VCaP (cell line): ENCODE measurements around the gene COL24A1.

ENCODE experiments used
- H3K27ac ChIP-seq: fragments of 450-650 bp; 2 replicates; pipeline ENCODE4 v1.5.1; 2017
- TF ChIP-seq, protein P1 (sequence below): fragments of 450-650 bp; conservative IDR thresholded peaks from 2 replicates; pipeline ENCODE4 v1.5.1; 2017; ENCODE audit warnings: mild to moderate bottlenecking, moderate library complexity

COL24A1 gene

DNA sequence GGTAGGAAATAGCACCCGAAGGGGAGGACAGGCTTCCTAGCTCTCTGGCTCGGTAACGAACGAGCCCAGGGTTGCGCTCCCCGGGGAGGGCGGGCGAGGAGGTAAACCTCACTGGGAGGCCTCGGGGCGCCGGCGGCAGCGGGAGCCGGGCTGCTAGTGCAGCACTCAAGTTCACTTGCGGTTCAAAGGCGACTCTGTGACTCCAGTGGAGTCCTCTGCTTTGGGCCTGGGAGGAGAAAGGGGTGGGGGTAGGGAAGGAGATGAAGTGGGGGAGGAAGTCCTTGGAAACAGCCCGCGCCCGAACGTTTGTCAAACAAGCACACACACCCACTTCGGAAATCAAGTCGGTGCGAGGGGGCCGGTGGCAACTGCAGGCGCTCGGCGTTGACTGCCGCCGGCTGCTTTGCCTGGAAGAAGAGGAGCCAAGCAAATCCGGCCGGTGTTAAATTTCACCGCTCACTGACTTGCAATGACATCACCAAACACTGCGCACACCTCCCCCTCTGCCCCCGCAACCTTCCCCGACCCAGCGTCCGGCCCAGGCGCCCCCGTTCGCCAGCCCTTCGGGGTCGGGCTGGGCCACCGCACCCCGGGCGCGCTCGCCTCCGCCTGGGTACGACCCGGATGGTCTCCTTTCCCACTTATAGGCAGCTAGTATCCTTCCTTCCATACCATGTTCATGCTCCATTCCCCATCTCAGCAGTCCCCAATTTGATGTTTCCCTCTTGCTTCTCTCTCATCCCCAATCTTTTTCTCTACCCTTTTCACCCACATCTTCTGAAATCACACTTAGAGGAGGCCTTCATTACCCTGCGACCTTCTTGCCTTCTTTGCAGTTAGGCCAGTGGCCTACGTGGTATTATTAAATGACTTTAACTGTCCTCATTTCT, at the start of gene COL24A1:
COL24A1 (minus strand) TSS at position 207 of the 890 bp plus-strand sequence. CDS start 376 bp downstream, outside the sequence.
- H3K27ac ChIP-seq: no peak within 1 kb of the TSS
- TF ChIP-seq, protein P1, sequence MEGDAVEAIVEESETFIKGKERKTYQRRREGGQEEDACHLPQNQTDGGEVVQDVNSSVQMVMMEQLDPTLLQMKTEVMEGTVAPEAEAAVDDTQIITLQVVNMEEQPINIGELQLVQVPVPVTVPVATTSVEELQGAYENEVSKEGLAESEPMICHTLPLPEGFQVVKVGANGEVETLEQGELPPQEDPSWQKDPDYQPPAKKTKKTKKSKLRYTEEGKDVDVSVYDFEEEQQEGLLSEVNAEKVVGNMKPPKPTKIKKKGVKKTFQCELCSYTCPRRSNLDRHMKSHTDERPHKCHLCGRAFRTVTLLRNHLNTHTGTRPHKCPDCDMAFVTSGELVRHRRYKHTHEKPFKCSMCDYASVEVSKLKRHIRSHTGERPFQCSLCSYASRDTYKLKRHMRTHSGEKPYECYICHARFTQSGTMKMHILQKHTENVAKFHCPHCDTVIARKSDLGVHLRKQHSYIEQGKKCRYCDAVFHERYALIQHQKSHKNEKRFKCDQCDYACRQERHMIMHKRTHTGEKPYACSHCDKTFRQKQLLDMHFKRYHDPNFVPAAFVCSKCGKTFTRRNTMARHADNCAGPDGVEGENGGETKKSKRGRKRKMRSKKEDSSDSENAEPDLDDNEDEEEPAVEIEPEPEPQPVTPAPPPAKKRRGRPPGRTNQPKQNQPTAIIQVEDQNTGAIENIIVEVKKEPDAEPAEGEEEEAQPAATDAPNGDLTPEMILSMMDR: no peak

DNA sequence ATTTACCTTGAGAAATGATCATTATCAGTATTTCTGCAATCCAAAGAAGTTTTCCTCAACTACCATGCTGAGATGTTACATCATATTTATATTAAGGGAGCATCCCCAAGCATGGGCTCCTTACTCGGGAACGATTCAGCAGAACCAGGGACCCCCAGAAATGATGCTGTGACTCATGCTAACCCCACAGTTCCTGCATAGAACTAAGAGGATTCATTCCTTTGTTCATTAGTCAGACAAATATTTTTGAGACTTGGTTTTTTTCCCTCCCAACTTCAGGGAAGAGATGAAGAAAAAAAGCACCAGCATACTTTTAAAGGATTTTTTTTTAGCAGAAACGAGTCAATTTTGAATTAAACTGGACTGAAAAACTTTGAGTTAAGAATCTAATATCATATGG, 49.2 kb upstream of the COL24A1 start:
- H3K27ac ChIP-seq: no peak overlapping the region
- TF ChIP-seq, protein P1: no peak

DNA sequence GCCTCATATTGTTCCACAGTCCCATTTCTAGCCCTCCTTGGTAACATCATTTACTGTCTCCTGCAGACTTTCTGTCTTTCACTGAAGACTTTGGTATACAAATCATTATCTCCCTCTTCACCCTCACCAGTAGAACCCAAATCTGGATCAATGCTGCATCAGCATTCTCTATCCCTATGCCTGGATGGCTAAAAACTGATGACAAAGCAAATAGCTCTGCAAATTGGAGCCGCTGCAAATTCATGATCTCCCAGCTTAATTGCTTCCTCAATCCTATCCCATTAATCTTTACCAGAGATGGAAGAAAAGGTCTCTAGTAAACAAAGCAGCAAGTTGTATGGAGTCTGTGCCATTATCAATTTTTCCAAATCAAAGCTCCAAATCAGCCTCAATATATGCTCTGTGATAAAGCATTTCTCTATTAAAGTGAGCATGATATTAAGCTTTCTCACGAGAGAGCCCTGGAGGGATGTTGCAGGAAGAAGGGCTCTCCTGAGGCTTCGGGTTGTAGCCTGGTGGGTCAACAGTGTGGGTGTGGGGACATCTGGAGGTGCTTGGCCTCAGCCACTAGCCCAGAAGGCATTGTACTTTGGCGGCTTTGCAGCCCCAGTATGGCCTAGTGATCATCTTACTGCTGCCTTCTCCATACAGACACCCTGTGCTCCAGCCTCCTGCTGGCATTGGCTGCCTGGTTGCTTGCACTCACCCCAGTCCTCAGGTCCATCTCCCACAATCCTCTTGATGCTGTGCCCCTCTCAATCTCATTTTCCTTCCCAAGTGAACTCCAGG, 46.2 kb upstream of the COL24A1 start:
- H3K27ac ChIP-seq: no peak overlapping the region
- TF ChIP-seq, protein P1: no peak

DNA sequence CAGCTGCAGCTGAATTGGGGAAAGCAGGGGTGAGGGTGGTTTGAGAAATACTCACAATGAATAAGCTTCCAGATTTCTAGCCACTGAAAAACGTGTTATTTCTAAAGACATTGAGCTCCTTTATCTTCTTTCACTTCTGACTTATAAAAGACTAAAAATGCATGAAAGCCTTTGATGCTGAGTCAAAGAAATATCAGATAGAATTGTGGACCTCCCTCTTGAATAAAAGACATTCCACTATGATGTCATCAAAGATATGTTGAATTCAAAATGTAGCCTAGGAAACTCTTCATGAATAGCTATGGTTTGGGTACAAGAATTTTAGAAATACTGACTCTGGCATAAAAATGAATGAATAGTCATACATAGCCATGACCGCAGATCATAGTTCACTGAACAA, 44.7 kb upstream of the COL24A1 start:
- no peak overlapping the region for H3K27ac ChIP-seq
- TF ChIP-seq, protein P1: no peak

DNA sequence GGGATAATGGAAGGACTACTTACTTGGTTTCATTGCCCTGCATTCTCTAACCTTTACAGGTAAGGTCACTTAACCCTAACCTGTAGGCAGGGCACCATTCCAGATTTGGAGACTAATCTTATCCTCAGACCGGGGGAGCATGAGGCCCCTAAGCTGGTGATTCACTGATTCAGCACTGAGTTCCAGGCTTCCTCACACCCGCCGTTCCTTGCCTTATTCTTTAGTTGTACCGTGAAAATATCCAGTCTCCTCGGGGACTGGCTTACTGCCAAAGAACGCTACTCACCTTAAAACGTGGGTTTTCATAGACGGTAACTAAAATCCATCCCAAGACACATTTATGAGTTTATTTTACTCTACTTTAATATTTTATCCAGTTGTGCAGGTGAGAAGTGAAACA, 44.3 kb upstream of the COL24A1 start:
- TF ChIP-seq, protein P1: no peak
- H3K27ac ChIP-seq: no peak overlapping the region

DNA sequence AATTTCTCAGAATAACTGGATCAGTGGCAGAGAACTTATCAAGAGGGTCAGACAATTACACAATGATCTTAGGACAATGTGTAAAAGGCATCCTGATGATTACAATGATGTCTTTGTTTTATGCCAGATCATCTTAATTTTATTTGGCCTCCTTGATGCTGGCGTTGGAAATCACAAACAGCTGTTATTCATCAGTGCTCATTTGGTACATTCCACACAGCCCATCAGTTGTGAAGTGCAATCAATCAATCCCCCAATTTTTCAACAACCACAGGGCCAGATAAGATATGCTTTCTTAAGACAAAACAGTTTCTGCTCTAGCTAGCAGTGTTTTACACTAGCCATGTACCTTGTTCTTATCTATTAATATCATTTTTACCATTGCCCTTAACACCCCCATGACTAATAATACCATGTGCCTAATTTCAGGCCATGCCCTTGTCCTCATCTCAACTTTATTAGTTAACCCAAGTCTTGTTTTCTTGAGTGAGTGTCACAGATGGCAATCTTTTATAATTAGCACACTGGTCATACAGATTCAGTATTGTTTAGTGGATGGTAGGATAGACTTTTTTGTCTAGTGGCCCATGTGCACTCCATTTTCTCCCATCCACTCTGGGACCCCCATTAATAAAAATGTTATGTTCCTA, 40.8 kb upstream of the COL24A1 start:
- TF ChIP-seq, protein P1: no peak
- H3K27ac ChIP-seq: no peak overlapping the region

DNA sequence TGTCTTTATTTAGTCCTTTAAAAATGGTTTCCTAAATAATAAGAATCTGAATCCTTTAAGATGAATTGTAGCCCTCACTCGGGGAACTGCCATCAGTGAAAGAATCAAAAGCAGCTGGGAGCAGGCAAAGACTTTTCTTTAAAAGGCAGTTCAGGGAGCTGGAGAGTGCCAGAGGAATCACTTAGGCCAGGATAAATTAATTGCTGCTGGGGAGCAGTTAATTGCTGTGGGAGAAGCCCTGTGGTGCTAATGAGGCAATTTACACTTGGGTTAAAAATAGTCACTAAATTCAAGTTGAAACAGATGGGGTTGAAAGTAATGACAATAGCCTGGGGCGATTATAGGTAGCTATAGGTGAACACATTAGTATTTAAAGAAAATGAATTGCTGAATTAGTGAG, 38.7 kb upstream of the COL24A1 start:
- H3K27ac ChIP-seq: no peak overlapping the region
- TF ChIP-seq, protein P1: no peak
